Smooth muscle cell (in vitro differentiated cells): ENCODE results near the gene SH3PXD2B. TPM values are rescaled to one million over a fixed set of nuclear protein-coding genes. Genes with fewer than 3 reads are reported as not detected.
A peak's percentile ranks its signal among the peaks of the same experiment; 100 is the strongest.

Experiments used
- DNase-seq: peaks from one replicate; lab custom pipeline; 2025; ENCODE audit not compliant: unreplicated experiment; lab: John Stamatoyannopoulos, UW
- H2AFZ ChIP-seq: fragments of 200-600 bp; sonication (generic); 2 replicates; pipeline ENCODE4 v1.6.0; 2016; ENCODE audit warnings: antibody characterized with exemption, low read depth, mild to moderate bottlenecking
- H3F3A ChIP-seq: fragments of 200-600 bp; sonication (generic); 2 replicates; pipeline ENCODE4 v1.6.0; 2017; ENCODE audit warnings: antibody characterized with exemption, low read depth
- H3K27ac ChIP-seq: fragments of 200-600 bp; sonication (generic); 2 replicates; pipeline ENCODE4 v1.5.1; 2016; ENCODE audit warnings: low read depth, mild to moderate bottlenecking
- H3K27me3 ChIP-seq: fragments of 200-600 bp; sonication (generic); 2 replicates; pipeline ENCODE4 v1.6.1; 2016; ENCODE audit warnings: low read depth, mild to moderate bottlenecking
- H3K36me3 ChIP-seq: fragments of 200-600 bp; sonication (generic); 2 replicates; pipeline ENCODE4 v1.5.1; 2016; ENCODE audit warnings: low read depth
- H3K4me1 ChIP-seq: fragments of 200-600 bp; sonication (generic); 2 replicates; pipeline ENCODE4 v1.5.1; 2016; ENCODE audit warnings: low read depth
- H3K4me2 ChIP-seq: fragments of 200-600 bp; sonication (generic); 2 replicates; pipeline ENCODE4 v1.6.0; 2016; ENCODE audit warnings: mild to moderate bottlenecking
- H3K4me3 ChIP-seq: fragments of 200-600 bp; sonication (generic); 2 replicates; pipeline ENCODE4 v1.5.1; 2016; ENCODE audit warnings: mild to moderate bottlenecking
- H3K79me2 ChIP-seq: fragments of 200-600 bp; sonication (generic); 2 replicates; pipeline ENCODE4 v1.6.0; 2016; ENCODE audit warnings: low read depth, mild to moderate bottlenecking
- H3K9ac ChIP-seq: fragments of 200-600 bp; sonication (generic); 2 replicates; pipeline ENCODE4 v1.6.0; 2016; ENCODE audit warnings: low read depth
- H3K9me3 ChIP-seq: fragments of 200-600 bp; sonication (generic); replicated peaks from 2 replicates; pipeline ENCODE4 v1.5.1; 2016; ENCODE audit warnings: low read depth
- H4K20me1 ChIP-seq: fragments of 200-600 bp; sonication (generic); 2 replicates; pipeline ENCODE4 v1.6.0; 2016; ENCODE audit warnings: low read depth
- WGBS: methylation state at CpG from one replicate; pipeline ENCODE4 v1.1.7; 2016; ENCODE audit warnings: low lambda C conversion rate; 5-methylcytosine and 5-hydroxymethylcytosine counted together
- polyA plus RNA-seq: library from polyadenylated mRNA; unstranded; fragments of >200 nt; fragmentation: Nextera tagmentation; extraction: Ambion mirVana; gene quantifications from 2 replicates; pipeline ENCODE4 v1.2.1, GENCODE V29; 2016
- total RNA-seq: library from RNA; depleted of rRNA; stranded (reverse); fragments of >200 nt; gene quantifications from 2 replicates; pipeline ENCODE4 v1.2.3, GENCODE V29; 2014
- TF ChIP-seq, protein P1 (sequence below): fragments of 200-600 bp; sonication (generic); IDR thresholded peaks from 2 replicates; pipeline ENCODE4 v1.5.1; 2017; ENCODE audit warnings: borderline replicate concordance, mild to moderate bottlenecking, antibody characterized with exemption; ENCODE audit not compliant: insufficient read depth, poor library complexity, severe bottlenecking

Gene SH3PXD2B
- total and polyA plus RNA-seq, 2 experiments from 2014 or later, result 36.5 to 39.4 TPM

- Histone ChIP-seq H3K9me3 (no peaks in the 10 kb centered on the region), H3K4me2 (no peak overlapping the region), H3K27me3 (no peaks in the 10 kb centered on the region), H3K9ac (no peak overlapping the region), H3K36me3 (no peaks in the 10 kb centered on the region), H3F3A (peaks cover 16% of the 10 kb centered on the region), H3K79me2 (no peaks in the 10 kb centered on the region), H3K4me3 (no peak overlapping the region), H4K20me1 (peaks cover 44% of the 10 kb centered on the region), H2AFZ (no peak overlapping the region), H3K4me1 (peaks cover 8% of the 10 kb centered on the region), H3K27ac (no peak overlapping the region)
- WGBS, result 97% methylated on average over 13 of the region's 13 CpGs
- TF ChIP-seq, protein P1, sequence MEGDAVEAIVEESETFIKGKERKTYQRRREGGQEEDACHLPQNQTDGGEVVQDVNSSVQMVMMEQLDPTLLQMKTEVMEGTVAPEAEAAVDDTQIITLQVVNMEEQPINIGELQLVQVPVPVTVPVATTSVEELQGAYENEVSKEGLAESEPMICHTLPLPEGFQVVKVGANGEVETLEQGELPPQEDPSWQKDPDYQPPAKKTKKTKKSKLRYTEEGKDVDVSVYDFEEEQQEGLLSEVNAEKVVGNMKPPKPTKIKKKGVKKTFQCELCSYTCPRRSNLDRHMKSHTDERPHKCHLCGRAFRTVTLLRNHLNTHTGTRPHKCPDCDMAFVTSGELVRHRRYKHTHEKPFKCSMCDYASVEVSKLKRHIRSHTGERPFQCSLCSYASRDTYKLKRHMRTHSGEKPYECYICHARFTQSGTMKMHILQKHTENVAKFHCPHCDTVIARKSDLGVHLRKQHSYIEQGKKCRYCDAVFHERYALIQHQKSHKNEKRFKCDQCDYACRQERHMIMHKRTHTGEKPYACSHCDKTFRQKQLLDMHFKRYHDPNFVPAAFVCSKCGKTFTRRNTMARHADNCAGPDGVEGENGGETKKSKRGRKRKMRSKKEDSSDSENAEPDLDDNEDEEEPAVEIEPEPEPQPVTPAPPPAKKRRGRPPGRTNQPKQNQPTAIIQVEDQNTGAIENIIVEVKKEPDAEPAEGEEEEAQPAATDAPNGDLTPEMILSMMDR, result no peak
- no peak for DNase-seq
Measured at GRCh38 chr5:172415362-172416275, 38.7 kb downstream of the SH3PXD2B start.

DNA sequence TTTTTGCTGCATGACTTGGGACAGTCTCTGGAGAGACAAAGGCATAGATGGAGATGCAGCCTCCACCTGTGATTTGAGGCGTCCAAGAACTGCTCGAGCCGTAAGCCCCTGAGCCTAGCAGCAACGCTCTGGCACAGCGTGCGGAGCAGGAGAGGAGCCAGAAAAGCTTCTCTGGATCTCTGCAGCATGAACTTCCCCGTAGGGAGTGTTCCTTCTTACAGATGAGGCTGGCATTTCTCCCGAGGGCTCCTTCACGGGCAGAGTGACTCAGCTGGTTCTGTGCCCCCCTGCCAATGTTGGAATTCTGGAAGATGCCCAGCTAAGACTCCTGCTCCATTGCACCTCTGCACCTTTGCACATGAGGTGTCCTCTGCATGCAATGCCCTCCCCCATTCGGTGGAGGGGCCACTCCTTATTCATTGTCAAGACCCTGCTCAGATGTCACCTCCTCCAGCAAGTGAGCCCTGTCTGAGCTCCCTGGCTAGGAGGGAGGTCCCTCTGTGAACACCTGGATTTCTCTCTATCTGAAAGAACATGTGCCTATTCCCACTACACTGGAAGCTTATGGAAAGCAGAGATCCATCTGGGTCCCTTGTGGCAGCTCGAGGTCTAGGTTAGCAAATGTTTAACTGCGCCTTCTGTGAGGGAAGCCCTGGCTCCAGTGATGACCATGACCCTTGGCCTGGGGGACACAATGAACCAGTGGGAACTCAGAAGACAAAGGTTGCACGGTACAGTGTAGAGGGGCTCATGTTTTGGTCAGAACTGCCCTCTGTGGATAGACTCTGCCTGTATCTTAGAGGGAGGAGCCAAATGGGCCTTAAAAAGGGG, 39.6 kb downstream of the SH3PXD2B start:
- Histone ChIP-seq H3K9me3 (no peaks in the 10 kb centered on the region), H3K27ac (no peak overlapping the region), H3K4me1 (peaks cover 8% of the 10 kb centered on the region), H4K20me1 (peaks cover 44% of the 10 kb centered on the region), H3K9ac (no peak overlapping the region), H3K4me3 (no peak overlapping the region), H3K36me3 (no peaks in the 10 kb centered on the region), H3F3A (peaks cover 16% of the 10 kb centered on the region), H3K27me3 (no peaks in the 10 kb centered on the region), H3K4me2 (no peak overlapping the region), H3K79me2 (no peaks in the 10 kb centered on the region), H2AFZ (no peak overlapping the region)
- DNase-seq, result no peak
- TF ChIP-seq, protein P1, result no peak
- 94% methylated on average over 13 of the region's 13 CpGs for WGBS

GRCh38 chr5:172413601-172414171, 40.6 kb downstream of the SH3PXD2B start:
- DNase-seq, result no peak
- TF ChIP-seq, protein P1, result no peak
- Histone ChIP-seq H3K4me3 (no peak overlapping the region), H3K9ac (peak overlapping the region; percentile 44), H2AFZ (no peak overlapping the region), H3K27me3 (no peaks in the 10 kb centered on the region), H3K27ac (peak overlapping the region; percentile 89), H4K20me1 (peaks cover 38% of the 10 kb centered on the region), H3K4me2 (no peak overlapping the region), H3F3A (peaks cover 10% of the 10 kb centered on the region), H3K79me2 (no peaks in the 10 kb centered on the region), H3K9me3 (no peaks in the 10 kb centered on the region), H3K36me3 (no peaks in the 10 kb centered on the region), H3K4me1 (peaks cover 8% of the 10 kb centered on the region)
- 75% methylated on average over 4 of the region's 4 CpGs for WGBS
